Renal cortical epithelial cell (primary cell): Measurements from ENCODE around the gene ZNF768. TPM values are rescaled to one million over a fixed set of nuclear protein-coding genes. Genes with fewer than 3 reads are reported as not detected.

Source experiments
- DNase-seq: peaks from one replicate; pipeline ENCODE4 v3.0.0-alpha.2; 2011; ENCODE audit warnings: low read depth
- total RNA-seq: library from RNA; depleted of rRNA; stranded (reverse); fragments of >200 nt; gene quantifications from 2 replicates; pipeline ENCODE4 v1.2.3, GENCODE V29; 2014

ZNF768 gene
- total RNA-seq: 22.4 and 24.0 TPM in 2 replicates

DNA sequence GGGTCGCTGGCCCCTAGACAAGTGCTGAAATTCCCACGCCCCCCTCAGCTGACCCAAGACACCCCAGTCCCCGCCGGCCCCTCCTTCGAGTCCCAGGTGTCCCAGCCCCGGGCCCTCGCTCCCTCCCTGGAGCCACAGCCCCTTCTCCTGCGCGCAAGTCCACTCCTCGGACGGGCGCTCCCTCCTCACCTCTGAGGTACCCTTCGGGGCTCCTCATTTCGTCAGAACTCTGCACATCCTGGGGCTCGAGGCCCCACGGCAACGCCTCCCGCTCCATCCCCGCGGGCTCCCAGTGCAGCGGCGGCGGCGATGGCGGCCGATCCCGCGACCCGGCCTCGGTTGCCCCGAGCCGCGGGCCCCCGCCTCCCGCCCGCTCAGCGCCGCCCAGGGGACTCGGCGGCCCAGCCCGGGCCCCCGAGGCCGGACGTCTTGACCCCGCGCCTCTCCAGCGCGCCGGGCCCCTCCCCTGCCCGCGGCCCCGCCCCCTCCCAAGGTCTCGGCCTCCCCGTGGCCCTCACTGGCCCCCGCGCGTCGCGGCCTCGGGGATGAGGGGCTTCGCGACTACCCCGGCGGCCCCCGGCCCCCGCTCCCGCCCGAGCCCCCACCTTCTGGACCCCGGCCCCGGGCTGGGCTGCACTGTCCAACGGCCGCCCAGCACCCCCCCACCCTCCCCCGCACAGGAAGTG, at the start of gene ZNF768:
Gene ZNF768 (minus strand): TSS at position 430 of the 686 bp plus-strand sequence. CDS start 153 bp downstream, at position 277.
- no peak for DNase-seq

DNA sequence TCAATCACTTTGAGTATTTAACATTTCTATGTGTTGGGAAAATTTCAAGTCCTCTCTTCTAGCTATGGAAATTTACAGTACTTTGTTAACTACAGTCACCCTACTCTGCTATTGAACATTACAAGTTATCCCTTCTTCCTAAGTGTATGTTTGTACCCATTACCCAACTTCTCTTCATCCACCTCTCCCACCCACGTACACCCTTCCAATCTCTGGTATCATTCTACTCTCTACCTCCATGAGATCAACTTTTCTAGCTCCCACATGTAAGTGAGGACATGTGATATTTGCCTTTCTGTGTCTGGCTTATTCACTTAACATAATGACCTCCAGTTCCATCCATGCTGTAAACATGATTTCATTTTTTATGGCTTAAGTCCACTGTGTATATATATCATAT, 48.3 kb upstream of the ZNF768 start:
- DNase-seq: no peak

- peak; percentile 98 for DNase-seq
These were observed 45.3 kb upstream of the ZNF768 start, which contains the start of gene ZNF688 for GRCh38 chr16:30571445-30572322. Gene ZNF688 (minus strand): TSS chr16:30571714. CDS start chr16:30571629, 85 bp downstream.

GRCh38 chr16:30570636-30571444, 44.5 kb upstream of the ZNF768 start:
- peak; percentile 30 for DNase-seq

DNA sequence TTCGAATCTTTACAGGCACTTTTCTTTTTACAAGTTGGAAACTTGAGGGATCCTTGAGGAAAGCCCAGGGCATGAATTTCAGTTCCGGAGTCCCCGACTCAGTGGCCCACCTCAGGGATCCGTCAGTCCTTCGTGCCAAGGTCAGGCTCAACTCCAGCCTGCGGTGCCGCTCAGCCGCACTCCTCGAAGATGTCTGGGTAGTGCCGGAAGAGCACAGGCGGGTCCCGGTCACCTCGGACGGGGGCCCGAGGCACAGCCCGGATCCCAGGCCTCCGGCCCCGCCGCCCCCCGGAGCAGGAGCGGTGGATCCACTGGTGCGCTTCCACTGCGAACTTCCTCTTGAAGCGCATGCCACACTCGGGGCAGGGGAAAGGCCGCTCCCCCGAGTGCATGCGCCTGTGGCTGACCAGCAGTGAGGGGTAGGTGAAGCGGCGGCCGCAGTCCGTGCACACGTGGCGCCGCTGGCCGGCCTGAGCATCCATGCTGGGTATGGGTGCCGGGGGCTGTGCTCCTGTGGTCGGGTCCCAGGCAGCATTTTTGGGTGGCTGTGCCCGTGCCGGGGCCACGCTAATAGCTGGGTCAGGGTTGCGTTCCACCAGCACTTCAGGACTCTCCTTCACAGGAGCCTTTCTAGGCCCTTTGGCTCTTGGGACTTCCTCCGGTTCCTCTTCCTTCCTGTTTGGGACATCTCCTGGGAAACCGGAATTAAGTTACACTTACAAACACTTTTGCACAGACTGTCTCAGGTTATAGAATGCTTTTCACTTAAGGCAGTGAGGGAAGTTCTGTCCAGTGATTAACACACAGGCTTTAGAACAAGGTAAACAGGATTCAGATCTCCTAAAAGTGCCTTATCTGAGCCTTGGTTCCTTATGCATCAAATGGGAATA, 43.6 kb upstream of the ZNF768 start:
- DNase-seq: no peak

DNA sequence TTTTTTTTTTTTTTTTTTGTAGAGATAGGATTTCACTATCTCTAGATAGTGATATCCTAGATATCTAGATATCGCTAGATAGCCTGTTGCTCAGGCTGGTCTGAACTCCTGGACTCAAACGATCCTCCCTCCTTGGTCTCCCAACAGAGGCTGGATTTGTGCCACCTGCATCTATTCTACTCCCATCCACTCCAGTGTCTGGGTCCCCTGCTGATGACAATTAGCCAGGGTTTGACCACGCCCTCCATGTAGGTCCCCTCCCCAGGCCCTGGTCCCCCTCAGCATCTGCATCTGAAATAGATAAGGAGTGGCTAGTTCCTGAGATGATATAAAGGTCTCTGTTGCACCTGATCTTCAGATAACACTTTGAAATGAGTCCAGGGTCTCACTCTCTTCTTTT, 42.9 kb upstream of the ZNF768 start:
- no peak for DNase-seq

DNA sequence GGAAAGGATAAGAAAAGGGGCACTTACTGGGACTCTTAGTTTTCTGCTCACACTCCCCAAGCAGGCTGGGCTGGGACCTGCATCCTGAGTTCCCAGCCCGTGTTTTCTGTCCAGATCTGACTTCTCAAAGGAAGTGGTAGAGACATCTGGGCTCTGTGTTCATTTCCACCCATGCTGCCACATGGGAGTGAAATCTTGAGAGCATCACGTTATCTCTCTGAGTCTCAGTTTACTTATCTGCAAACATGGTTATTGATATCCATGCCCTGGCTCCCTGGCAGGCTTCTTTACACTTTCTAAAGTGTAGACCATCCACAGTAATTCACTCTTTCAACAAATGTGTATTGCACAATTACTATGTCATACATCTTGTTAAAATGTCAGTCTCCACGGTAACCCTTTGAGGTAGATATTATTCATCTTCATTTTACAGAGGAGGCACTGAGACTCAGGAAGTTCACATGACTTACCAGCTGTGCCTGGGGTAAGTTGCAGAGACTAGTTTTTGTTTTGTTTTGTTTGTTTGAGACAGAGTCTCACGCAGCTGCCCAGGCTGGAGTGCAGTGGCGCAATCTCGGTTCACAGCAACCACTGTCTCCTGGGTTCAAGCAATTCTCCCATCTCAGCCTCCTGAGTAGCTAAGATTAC, 41.7 kb upstream of the ZNF768 start:
- DNase-seq: peak; percentile 82

GRCh38 chr16:30567160-30567990, 41.0 kb upstream of the ZNF768 start:
- peak; percentile 69 for DNase-seq

GRCh38 chr16:30566531-30566930, 40.2 kb upstream of the ZNF768 start:
- DNase-seq: no peak

- DNase-seq: no peak
These were observed 39.6 kb upstream of the ZNF768 start for GRCh38 chr16:30565984-30566383.

DNA sequence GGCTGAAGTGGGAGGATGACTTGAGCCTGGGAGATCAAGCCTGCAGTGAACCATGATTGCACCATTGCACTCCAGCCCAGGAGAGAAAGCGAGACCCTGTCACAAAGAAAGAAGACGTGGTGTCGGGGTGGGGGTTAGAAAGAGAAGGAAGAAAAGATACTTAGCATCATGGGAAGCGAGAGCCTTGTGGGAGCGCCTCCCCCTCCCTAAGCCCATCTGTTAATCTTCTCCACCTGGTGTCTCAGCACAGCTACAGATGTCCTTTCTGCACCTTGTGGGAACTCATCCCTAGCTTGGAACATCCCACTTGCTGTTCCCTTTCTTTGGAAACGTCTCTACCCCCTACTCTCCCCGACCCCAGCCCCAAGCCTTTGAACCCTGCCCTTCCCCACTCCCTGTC, 39.2 kb upstream of the ZNF768 start:
- no peak for DNase-seq

- no peak for DNase-seq
These were observed 35.7 kb upstream of the ZNF768 start for GRCh38 chr16:30562021-30562420.

GRCh38 chr16:30561089-30561816, 34.9 kb upstream of the ZNF768 start:
- DNase-seq: no peak

DNA sequence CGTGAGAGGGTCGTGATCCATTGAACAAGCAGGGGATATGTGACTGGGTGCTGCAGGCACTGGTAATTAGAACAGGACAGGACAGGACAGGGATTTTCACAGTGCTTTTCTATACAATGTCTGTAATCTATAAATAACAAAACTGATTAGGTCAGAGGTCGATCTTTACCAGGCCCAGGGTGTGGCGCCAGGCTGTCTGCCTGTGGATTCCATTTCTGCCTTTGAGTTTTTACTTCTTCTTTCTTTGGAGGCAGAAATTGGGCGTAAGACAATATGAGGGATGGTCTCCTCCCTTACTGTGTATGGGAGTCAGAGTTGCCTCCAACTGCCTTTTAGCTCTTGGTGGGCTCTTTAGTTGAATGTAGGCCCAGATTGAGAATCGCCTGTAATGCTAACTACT, 33.3 kb upstream of the ZNF768 start:
- no peak for DNase-seq

DNA sequence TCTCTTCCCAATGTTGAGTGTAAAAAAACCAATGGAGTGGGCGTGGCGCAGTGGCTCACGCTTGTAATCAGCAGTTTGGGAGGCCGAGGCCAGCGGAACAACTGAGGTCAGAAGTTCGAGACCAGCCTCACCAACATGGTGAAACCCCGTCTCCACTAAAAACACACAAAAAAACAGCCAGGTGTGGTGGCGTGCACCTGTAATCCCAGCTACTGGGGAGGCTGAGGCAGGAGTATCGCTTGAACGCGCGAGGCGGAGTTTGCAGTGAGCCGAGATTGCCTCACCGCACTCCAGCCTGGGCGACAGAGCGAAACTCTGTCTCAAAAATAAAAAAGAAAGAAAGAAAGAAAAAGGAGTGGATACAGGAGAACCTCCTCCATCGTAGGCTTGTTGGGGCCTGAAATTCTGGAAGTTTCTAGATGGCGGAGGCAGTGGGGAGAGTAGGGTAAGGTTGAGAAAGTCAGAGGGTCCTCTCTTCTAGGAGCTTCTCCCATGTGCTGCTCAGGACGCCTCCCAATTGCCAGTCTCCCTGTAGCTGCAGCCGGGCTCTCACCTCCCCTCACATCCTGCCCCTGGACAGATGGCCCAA, 32.5 kb upstream of the ZNF768 start:
- no peak for DNase-seq

DNA sequence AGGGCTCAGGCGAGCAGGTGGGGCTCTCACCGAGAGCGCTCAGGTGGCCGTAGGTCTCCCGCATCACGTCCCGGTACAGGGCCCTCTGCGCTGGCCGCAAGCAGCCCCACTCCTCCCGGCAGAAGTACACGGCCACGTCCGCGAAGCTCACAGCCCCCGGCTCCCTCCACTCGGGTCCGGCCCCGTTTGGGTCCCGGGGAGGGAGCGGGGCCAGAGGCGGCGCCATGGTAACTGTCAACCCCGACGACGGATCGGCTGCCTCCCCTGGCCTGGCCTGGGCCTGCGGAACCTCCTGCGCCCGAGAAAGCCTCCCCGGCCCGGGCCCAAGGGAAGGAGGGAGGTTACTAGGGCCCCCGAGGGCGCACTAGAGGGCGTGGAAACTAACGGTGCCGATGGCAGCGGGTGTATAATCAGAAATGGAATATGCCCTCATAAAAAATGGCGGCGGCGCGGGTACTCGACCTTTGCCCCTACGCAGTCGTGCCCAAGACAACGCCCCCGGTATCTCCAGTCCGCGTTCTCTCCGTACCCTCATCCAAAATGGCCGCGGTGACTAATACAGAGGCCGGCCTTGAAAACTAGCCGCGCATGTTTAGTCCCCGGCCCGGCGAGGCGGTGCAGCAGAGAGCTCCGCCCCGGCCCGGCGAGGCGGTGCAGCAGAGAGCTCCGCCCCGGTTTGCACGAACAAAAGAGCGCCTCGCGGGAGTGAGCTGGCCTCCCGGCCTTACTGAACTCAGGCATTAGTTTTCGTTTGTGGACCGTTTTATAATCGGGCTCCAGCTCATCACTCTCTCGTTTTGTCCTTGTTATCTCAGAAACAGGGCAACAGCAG, 31.8 kb upstream of the ZNF768 start, which contains the start of gene ZNF764:
Gene ZNF764 (minus strand): TSS at position 418 of the 832 bp plus-strand sequence. CDS start 192 bp downstream, at position 226.
- peak; percentile 93 for DNase-seq

- DNase-seq: no peak
These were observed 31.3 kb upstream of the ZNF768 start for GRCh38 chr16:30557707-30557956.

- no peak for DNase-seq
These were observed 29.7 kb upstream of the ZNF768 start for GRCh38 chr16:30556125-30556473.
